Stimulated activated memory B cell treated with anti-CD40 and anti-IgM and Interleukin-4, amounts not matched to agents 10 μg/mL and 1 μg/mL and 100 μg/mL, for 72 hours (primary cell): Measurements from ENCODE around the gene CD160.
"Not testable (repeated sequence)": the region's sequence is repeated elsewhere in the genome, so short reads cannot be mapped to it uniquely, and the experiment has no call there.

Source experiments
- ATAC-seq: fragments of 150-1000 bp; cut with Tn5 transposase; 2 replicates; pipeline ENCODE4 v1.10.0; 2021
- H3K27ac Mint-ChIP-seq: one replicate; pipeline ENCODE4 v1.8.0; 2022; ENCODE audit warnings: mild to moderate bottlenecking, mixed read lengths
- H3K27me3 Mint-ChIP-seq: one replicate; pipeline ENCODE4 v1.8.0; 2022; ENCODE audit warnings: mixed read lengths
- H3K36me3 Mint-ChIP-seq: one replicate; pipeline ENCODE4 v1.8.0; 2022; ENCODE audit warnings: mixed read lengths
- H3K4me1 Mint-ChIP-seq: one replicate; pipeline ENCODE4 v1.8.0; 2022; ENCODE audit warnings: mixed read lengths
- H3K4me3 Mint-ChIP-seq: one replicate; pipeline ENCODE4 v1.8.0; 2022; ENCODE audit warnings: mild to moderate bottlenecking, moderate library complexity, mixed read lengths
- H3K9me3 Mint-ChIP-seq: one replicate; pipeline ENCODE4 v1.8.0; 2022; ENCODE audit warnings: mixed read lengths

Gene CD160

GRCh38 chr1:145719230-145720079 lies at the start of gene CD160:
TSS of gene CD160 (plus strand) at chr1:145719499. CDS start at chr1:145728328, 8,829 bp downstream.
- ATAC-seq = no peak
- Mint-ChIP-seq H3K36me3 (no peaks in the 10 kb centered on the region), H3K9me3 (no peaks in the 10 kb centered on the region), H3K27me3 (peaks cover 16% of the 10 kb centered on the region), H3K27ac (no peak within 1 kb of the TSS), H3K4me3 (no peak within 1 kb of the TSS), H3K4me1 (peaks cover 12% of the 10 kb centered on the region)

- peaks cover 21% of the 10 kb centered on the region for H3K36me3 Mint-ChIP-seq
- not testable (repeated sequence) for ATAC-seq, H3K4me3 Mint-ChIP-seq, H3K9me3 Mint-ChIP-seq, H3K27me3 Mint-ChIP-seq, H3K27ac Mint-ChIP-seq, H3K4me1 Mint-ChIP-seq
These were observed 48.1 kb upstream of the CD160 start for GRCh38 chr1:145670995-145671745.

- H3K4me1 Mint-ChIP-seq, H3K4me3 Mint-ChIP-seq, H3K9me3 Mint-ChIP-seq, H3K27me3 Mint-ChIP-seq, ATAC-seq, H3K27ac Mint-ChIP-seq: not testable (repeated sequence)
- H3K36me3 Mint-ChIP-seq = peaks cover 12% of the 10 kb centered on the region
These were observed 46.1 kb upstream of the CD160 start for GRCh38 chr1:145673217-145673616.

- H3K4me1 Mint-ChIP-seq, H3K27me3 Mint-ChIP-seq, H3K9me3 Mint-ChIP-seq, ATAC-seq, H3K36me3 Mint-ChIP-seq, H3K27ac Mint-ChIP-seq, H3K4me3 Mint-ChIP-seq: not testable (repeated sequence)
These were observed 34.4 kb upstream of the CD160 start for GRCh38 chr1:145684858-145685257.

- not testable (repeated sequence) for H3K36me3 Mint-ChIP-seq, H3K27me3 Mint-ChIP-seq, H3K4me3 Mint-ChIP-seq, ATAC-seq, H3K27ac Mint-ChIP-seq, H3K9me3 Mint-ChIP-seq
- H3K4me1 Mint-ChIP-seq = peaks cover 12% of the 10 kb centered on the region
These were observed 33.2 kb upstream of the CD160 start for GRCh38 chr1:145686078-145686477.

GRCh38 chr1:145688328-145688727 lies 31.0 kb upstream of the CD160 start:
- Mint-ChIP-seq H3K9me3 (no peaks in the 10 kb centered on the region), H3K36me3 (no peaks in the 10 kb centered on the region), H3K4me1 (peaks cover 12% of the 10 kb centered on the region), H3K27me3 (no peaks in the 10 kb centered on the region), H3K27ac (no peak overlapping the region), H3K4me3 (no peak overlapping the region)
- no peak for ATAC-seq

- H3K9me3 Mint-ChIP-seq = no peaks in the 10 kb centered on the region
- H3K4me1 Mint-ChIP-seq = peaks cover 12% of the 10 kb centered on the region
- no peaks in the 10 kb centered on the region for H3K36me3 Mint-ChIP-seq
- no peak overlapping the region for H3K27ac Mint-ChIP-seq
- H3K4me3 Mint-ChIP-seq = no peak overlapping the region
- ATAC-seq = no peak
- H3K27me3 Mint-ChIP-seq = no peaks in the 10 kb centered on the region
These were observed 30.4 kb upstream of the CD160 start for GRCh38 chr1:145688924-145689323.

GRCh38 chr1:145689922-145690321 lies 29.4 kb upstream of the CD160 start:
- peak overlapping the region; percentile 59 for H3K27ac Mint-ChIP-seq

GRCh38 chr1:145690587-145691558 lies 28.4 kb upstream of the CD160 start:
- no peak for ATAC-seq
- H3K27ac Mint-ChIP-seq = peak overlapping the region; percentile 59
- no peaks in the 10 kb centered on the region for H3K36me3 Mint-ChIP-seq
- peaks cover 12% of the 10 kb centered on the region for H3K4me1 Mint-ChIP-seq
- no peaks in the 10 kb centered on the region for H3K9me3 Mint-ChIP-seq
- no peak overlapping the region for H3K4me3 Mint-ChIP-seq
- H3K27me3 Mint-ChIP-seq = no peaks in the 10 kb centered on the region

More at GRCh38 chr1:145689922-145690321, 29.4 kb upstream of the CD160 start:
- no peak overlapping the region for H3K4me3 Mint-ChIP-seq
- no peaks in the 10 kb centered on the region for H3K36me3 Mint-ChIP-seq
- H3K27me3 Mint-ChIP-seq = no peaks in the 10 kb centered on the region
- ATAC-seq = no peak
- H3K9me3 Mint-ChIP-seq = no peaks in the 10 kb centered on the region
- H3K4me1 Mint-ChIP-seq = peaks cover 12% of the 10 kb centered on the region

- Mint-ChIP-seq H3K27me3 (no peaks in the 10 kb centered on the region), H3K36me3 (no peaks in the 10 kb centered on the region), H3K4me3 (no peak overlapping the region), H3K9me3 (no peaks in the 10 kb centered on the region), H3K4me1 (peaks cover 12% of the 10 kb centered on the region), H3K27ac (no peak overlapping the region)
- no peak for ATAC-seq
These were observed 26.4 kb upstream of the CD160 start for GRCh38 chr1:145692785-145693443.

- Mint-ChIP-seq H3K4me1 (no peaks in the 10 kb centered on the region), H3K4me3 (no peak overlapping the region), H3K9me3 (no peaks in the 10 kb centered on the region), H3K27me3 (no peaks in the 10 kb centered on the region), H3K36me3 (no peaks in the 10 kb centered on the region), H3K27ac (no peak overlapping the region)
- ATAC-seq = no peak
These were observed 23.3 kb upstream of the CD160 start for GRCh38 chr1:145695821-145696629.

- Mint-ChIP-seq H3K9me3 (no peaks in the 10 kb centered on the region), H3K27ac (no peak overlapping the region), H3K36me3 (no peaks in the 10 kb centered on the region), H3K27me3 (no peaks in the 10 kb centered on the region), H3K4me3 (no peak overlapping the region), H3K4me1 (no peaks in the 10 kb centered on the region)
- ATAC-seq = no peak
These were observed 22.7 kb upstream of the CD160 start for GRCh38 chr1:145696630-145696960.

- no peaks in the 10 kb centered on the region for H3K4me1 Mint-ChIP-seq
- no peak overlapping the region for H3K27ac Mint-ChIP-seq
- no peaks in the 10 kb centered on the region for H3K9me3 Mint-ChIP-seq
- ATAC-seq = no peak
- peaks cover 8% of the 10 kb centered on the region for H3K27me3 Mint-ChIP-seq
- no peaks in the 10 kb centered on the region for H3K36me3 Mint-ChIP-seq
- H3K4me3 Mint-ChIP-seq = no peak overlapping the region
These were observed 17.9 kb upstream of the CD160 start for GRCh38 chr1:145701306-145701862.

GRCh38 chr1:145702052-145702451 lies 17.2 kb upstream of the CD160 start:
- H3K27ac Mint-ChIP-seq = no peak overlapping the region
- peaks cover 8% of the 10 kb centered on the region for H3K27me3 Mint-ChIP-seq
- H3K4me3 Mint-ChIP-seq = no peak overlapping the region
- ATAC-seq = no peak
- H3K9me3 Mint-ChIP-seq = no peaks in the 10 kb centered on the region
- no peaks in the 10 kb centered on the region for H3K4me1 Mint-ChIP-seq
- H3K36me3 Mint-ChIP-seq = no peaks in the 10 kb centered on the region
